ENCODE data around the gene RNF181. TPM values are rescaled to one million over a fixed set of nuclear protein-coding genes. Genes with fewer than 3 reads are reported as not detected.

The RNF181 gene
- total and polyA plus RNA-seq, 2 of the 13 experiments (the other 11 are each of a cell fraction or from before 2014, with no cell fraction given): 224 to 578 TPM

DNA sequence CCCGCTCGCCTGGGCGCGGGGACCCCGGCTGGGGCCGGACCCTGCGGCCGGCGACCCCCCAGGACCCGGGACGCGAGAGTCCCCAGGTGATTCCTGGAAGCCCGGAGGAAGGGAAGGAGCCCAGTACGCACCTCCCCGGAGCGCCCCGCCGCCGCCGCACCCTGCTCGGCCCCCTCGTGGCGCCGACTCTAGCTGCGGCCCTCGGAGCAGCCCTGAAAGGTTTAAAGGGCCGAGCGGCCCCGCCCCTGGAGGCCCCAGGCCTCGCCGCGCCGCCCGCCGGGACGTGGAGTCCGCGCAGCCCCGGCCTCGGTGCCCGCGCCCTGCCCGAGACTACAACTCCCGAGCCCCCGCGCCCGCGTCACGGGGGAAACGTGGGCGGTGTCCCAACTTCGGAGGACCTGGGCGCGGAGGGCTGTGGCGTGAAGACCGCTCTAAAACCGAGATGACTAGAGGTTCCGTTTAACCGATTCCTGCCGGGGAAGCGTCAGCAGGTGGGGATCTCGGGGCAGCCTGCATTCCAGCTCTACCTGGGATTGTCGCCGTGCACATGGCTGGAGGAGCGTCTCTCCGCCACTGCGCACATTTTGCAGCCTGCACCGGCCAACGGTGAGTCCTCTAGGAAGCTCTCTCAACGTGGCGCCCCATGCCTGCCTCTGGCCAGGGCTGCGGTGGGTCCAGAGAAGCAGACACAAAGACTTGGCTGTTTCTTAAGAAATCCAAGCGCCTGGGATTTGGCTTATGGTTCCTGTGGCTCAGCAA is 7.1 kb downstream of the RNF181 start, which contains the start of gene TMEM150A (continued):
- TF ChIP-seq, protein P1, sequence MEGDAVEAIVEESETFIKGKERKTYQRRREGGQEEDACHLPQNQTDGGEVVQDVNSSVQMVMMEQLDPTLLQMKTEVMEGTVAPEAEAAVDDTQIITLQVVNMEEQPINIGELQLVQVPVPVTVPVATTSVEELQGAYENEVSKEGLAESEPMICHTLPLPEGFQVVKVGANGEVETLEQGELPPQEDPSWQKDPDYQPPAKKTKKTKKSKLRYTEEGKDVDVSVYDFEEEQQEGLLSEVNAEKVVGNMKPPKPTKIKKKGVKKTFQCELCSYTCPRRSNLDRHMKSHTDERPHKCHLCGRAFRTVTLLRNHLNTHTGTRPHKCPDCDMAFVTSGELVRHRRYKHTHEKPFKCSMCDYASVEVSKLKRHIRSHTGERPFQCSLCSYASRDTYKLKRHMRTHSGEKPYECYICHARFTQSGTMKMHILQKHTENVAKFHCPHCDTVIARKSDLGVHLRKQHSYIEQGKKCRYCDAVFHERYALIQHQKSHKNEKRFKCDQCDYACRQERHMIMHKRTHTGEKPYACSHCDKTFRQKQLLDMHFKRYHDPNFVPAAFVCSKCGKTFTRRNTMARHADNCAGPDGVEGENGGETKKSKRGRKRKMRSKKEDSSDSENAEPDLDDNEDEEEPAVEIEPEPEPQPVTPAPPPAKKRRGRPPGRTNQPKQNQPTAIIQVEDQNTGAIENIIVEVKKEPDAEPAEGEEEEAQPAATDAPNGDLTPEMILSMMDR (CRISPR knock-in tag; IDR thresholded peaks at IDR 0.05): peak; percentile 46
- TF ChIP-seq DPF2 (CRISPR knock-in tag; IDR thresholded peaks at IDR 0.05; ENCODE audit: borderline replicate concordance, low read depth) (no peak), MIER2 (CRISPR knock-in tag; IDR thresholded peaks at IDR 0.05) (no peak), MAFF (IDR thresholded peaks at IDR 0.05; ENCODE audit: low read depth, low read length) (no peak), ZNF572 (CRISPR knock-in tag; IDR thresholded peaks at IDR 0.05) (no peak), MED13 (CRISPR knock-in tag; IDR thresholded peaks at IDR 0.05) (no peak), PRDM10 (CRISPR knock-in tag; IDR thresholded peaks at IDR 0.05; ENCODE audit: low read depth) (no peak), KMT2A (CRISPR knock-in tag; IDR thresholded peaks at IDR 0.05) (no peak; the same call in 1 of the 2 replicates), KDM4B (CRISPR knock-in tag; IDR thresholded peaks at IDR 0.05) (no peak), POLR2A (IDR thresholded peaks at IDR 0.05; ENCODE audit: insufficient read depth in 1 of 2, low read depth in 2 of 2, low read length in 2 of 2) (peak in 1 of 2 experiments; percentile 66; a peak in 2 of 4 replicates), ATF1 (CRISPR knock-in tag; IDR thresholded peaks at IDR 0.05) (peak; percentile 70; the same call in 1 of the 2 replicates), FOSL1 (CRISPR knock-in tag; IDR thresholded peaks at IDR 0.05; ENCODE audit: borderline replicate concordance) (no peak), ZHX2 (IDR thresholded peaks at IDR 0.05; ENCODE audit: low read depth) (peak; percentile 73; the same call in 1 of the 2 replicates), ZHX2 (CRISPR knock-in tag; IDR thresholded peaks at IDR 0.05; ENCODE audit: borderline replicate concordance) (peak; percentile 79; the same call in 1 of the 2 replicates), ATM (IDR thresholded peaks at IDR 0.05; ENCODE audit: borderline replicate concordance) (no peak), ZNF598 (CRISPR knock-in tag; IDR thresholded peaks at IDR 0.05; ENCODE audit: borderline replicate concordance) (peak; percentile 82; the same call in 1 of the 2 replicates)
- TF ChIP-seq, protein P2, sequence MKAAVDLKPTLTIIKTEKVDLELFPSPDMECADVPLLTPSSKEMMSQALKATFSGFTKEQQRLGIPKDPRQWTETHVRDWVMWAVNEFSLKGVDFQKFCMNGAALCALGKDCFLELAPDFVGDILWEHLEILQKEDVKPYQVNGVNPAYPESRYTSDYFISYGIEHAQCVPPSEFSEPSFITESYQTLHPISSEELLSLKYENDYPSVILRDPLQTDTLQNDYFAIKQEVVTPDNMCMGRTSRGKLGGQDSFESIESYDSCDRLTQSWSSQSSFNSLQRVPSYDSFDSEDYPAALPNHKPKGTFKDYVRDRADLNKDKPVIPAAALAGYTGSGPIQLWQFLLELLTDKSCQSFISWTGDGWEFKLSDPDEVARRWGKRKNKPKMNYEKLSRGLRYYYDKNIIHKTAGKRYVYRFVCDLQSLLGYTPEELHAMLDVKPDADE (CRISPR knock-in tag; IDR thresholded peaks at IDR 0.05): no peak
